ENCODE measurements around the gene C2orf72. TPM values are rescaled to one million over a fixed set of nuclear protein-coding genes. Genes with fewer than 3 reads are reported as not detected.
"Not testable (repeated sequence)": the region's sequence is repeated elsewhere in the genome, so short reads cannot be mapped to it uniquely, and the experiment has no call there.

Gene C2orf72
- total RNA-seq, 3 donors from 2014 or later: 0.16 to 7.2 (median 1.3) TPM

GRCh38 chr2:231018184-231018583 is 19.1 kb upstream of the C2orf72 start:
- Histone ChIP-seq H3K36me3 (no peaks in the 10 kb centered on the region), H3K9me3 (no peaks in the 10 kb centered on the region), H3K27me3 (no peaks in the 10 kb centered on the region), H3K4me3 (no peak overlapping the region), H3K27ac (no peak overlapping the region), H3K4me1 (no peaks in the 10 kb centered on the region)
- TF ChIP-seq POLR2A (IDR thresholded peaks at IDR 0.05): no peak
- no peak for TF ChIP-seq CTCF (IDR thresholded peaks at IDR 0.05)
- TF ChIP-seq POLR2AphosphoS5 (IDR thresholded peaks at IDR 0.05): no peak
- intact Hi-C loops (cut with DNase I; ENCODE audit: low total_unique reads): no loop called here
- DNase-seq (ENCODE audit: low spot score in 2 of 2): no peak

DNA sequence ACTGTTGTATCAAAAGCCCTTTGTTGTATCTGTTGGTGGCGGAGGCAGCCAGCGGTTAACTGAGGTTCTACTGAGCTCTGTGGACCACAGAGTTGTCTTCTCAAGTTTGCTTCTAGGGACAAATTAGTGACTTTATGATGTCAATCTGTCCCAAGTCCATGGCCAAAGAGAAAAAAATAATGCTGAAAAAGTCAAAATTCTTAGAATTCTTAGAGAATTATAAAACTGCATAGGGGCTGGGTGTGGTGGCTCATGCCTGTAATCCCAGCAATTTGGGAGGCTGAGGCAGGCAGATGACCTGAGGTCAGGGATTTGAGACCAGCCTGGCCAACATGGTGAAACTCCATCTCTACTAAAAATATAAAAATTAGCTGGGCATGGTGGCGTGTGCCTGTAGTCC is 12.3 kb upstream of the C2orf72 start:
- H3K27ac ChIP-seq; H3K4me3 ChIP-seq; H3K4me1 ChIP-seq; DNase-seq (ENCODE audit: low spot score in 2 of 2); H3K9me3 ChIP-seq; H3K27me3 ChIP-seq; H3K36me3 ChIP-seq; intact Hi-C loops (cut with DNase I; ENCODE audit: low total_unique reads): not testable (repeated sequence)

GRCh38 chr2:231028889-231029288 is 8.4 kb upstream of the C2orf72 start:
- Histone ChIP-seq H3K4me3 (no peak overlapping the region), H3K36me3 (no peaks in the 10 kb centered on the region), H3K9me3 (no peaks in the 10 kb centered on the region), H3K4me1 (no peaks in the 10 kb centered on the region), H3K27me3 (no peaks in the 10 kb centered on the region), H3K27ac (no peak overlapping the region)
- DNase-seq (ENCODE audit: low spot score in 2 of 2): no peak
- TF ChIP-seq CTCF (IDR thresholded peaks at IDR 0.05): no peak
- TF ChIP-seq POLR2AphosphoS5 (IDR thresholded peaks at IDR 0.05): no peak
- TF ChIP-seq POLR2A (IDR thresholded peaks at IDR 0.05): no peak
- intact Hi-C loops (cut with DNase I; ENCODE audit: low total_unique reads): no loop called here

GRCh38 chr2:231029563-231029962 is 7.8 kb upstream of the C2orf72 start:
- Histone ChIP-seq H3K4me1 (no peaks in the 10 kb centered on the region), H3K27ac (no peak overlapping the region), H3K36me3 (no peaks in the 10 kb centered on the region), H3K27me3 (no peaks in the 10 kb centered on the region), H3K4me3 (no peak overlapping the region), H3K9me3 (no peaks in the 10 kb centered on the region)
- TF ChIP-seq POLR2A (IDR thresholded peaks at IDR 0.05): no peak
- TF ChIP-seq POLR2AphosphoS5 (IDR thresholded peaks at IDR 0.05): no peak
- TF ChIP-seq CTCF (IDR thresholded peaks at IDR 0.05): no peak
- no peak for DNase-seq (ENCODE audit: low spot score in 2 of 2)
- intact Hi-C loops (cut with DNase I; ENCODE audit: low total_unique reads): no loop called here

- TF ChIP-seq POLR2A (IDR thresholded peaks at IDR 0.05) (no peak), CTCF (IDR thresholded peaks at IDR 0.05) (no peak), POLR2AphosphoS5 (IDR thresholded peaks at IDR 0.05) (no peak)
- DNase-seq (ENCODE audit: low spot score in 2 of 2): no peak
- Histone ChIP-seq H3K4me3 (no peak overlapping the region), H3K27me3 (no peaks in the 10 kb centered on the region), H3K4me1 (no peaks in the 10 kb centered on the region), H3K36me3 (no peaks in the 10 kb centered on the region), H3K9me3 (no peaks in the 10 kb centered on the region), H3K27ac (no peak overlapping the region)
- intact Hi-C loops (cut with DNase I; ENCODE audit: low total_unique reads): no loop called here
Measured at GRCh38 chr2:231030725-231031124, 6.6 kb upstream of the C2orf72 start.

DNA sequence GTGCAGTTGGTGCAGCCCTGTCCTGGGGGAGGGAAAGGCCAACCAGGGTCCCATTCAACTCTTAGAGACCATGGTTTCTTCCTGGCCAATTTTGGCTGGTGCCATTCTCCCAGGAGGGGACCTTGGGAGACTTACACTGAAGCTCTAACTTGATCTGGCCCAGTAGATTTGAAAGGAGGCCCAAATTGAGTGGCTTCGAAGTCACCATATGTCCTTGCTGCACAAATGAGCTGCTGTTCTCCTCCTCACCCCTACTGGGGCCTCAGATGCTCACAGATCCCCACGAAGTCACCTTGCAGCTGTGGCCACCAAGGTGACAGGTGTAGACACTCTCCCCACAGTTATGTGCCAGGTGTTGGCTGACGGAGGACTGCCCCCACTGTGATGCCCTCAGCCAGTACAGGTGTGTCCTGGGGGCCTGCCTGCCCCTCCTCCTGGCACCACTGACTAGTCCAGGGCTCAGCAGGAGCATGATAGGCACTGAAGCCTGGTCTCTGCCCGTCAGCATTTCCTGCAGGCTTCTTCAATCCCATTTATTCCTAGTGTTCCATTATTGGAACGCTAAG is 4.7 kb upstream of the C2orf72 start:
- no peak for TF ChIP-seq CTCF (IDR thresholded peaks at IDR 0.05)
- TF ChIP-seq POLR2A (IDR thresholded peaks at IDR 0.05): no peak
- no peak for TF ChIP-seq POLR2AphosphoS5 (IDR thresholded peaks at IDR 0.05)
- H3K9me3 ChIP-seq: no peaks in the 10 kb centered on the region
- intact Hi-C loops (cut with DNase I; ENCODE audit: low total_unique reads): no loop called here
- H3K4me3 ChIP-seq: no peak overlapping the region
- DNase-seq (ENCODE audit: low spot score in 2 of 2): no peak
- no peak overlapping the region for H3K27ac ChIP-seq
- no peaks in the 10 kb centered on the region for H3K36me3 ChIP-seq
- peaks cover 0 to 10% of the 10 kb centered on the region in 2 donors for H3K27me3 ChIP-seq
- H3K4me1 ChIP-seq: no peaks in the 10 kb centered on the region

Measured in breast epithelium (tissue), 4 donors.